HL-60 (cell line): ENCODE results near the gene WFDC8.

ENCODE experiments used
- DNase-seq, 2 experiments: peaks; one replicate each; pipeline ENCODE4 v3.0.0-alpha.2; 2010 to 2020; ENCODE audit warnings: low read depth in 1 of 2, low spot score in 1 of 2
- H3K27ac ChIP-seq: fragments of 250-450 bp; sonication (Bioruptor Pico); replicated peaks from 2 replicates; pipeline ENCODE4 v1.5.1; 2020; ENCODE audit warnings: mild to moderate bottlenecking, moderate library complexity
- H3K27me3 ChIP-seq: fragments of 250-450 bp; sonication (Bioruptor Pico); 2 replicates; pipeline ENCODE4 v1.5.1; 2021; ENCODE audit warnings: mild to moderate bottlenecking, moderate library complexity; ENCODE audit not compliant: insufficient read depth, poor library complexity, severe bottlenecking
- H3K4me3 ChIP-seq: replicated peaks from 2 replicates; pipeline ENCODE4 v1.5.1; 2011; ENCODE audit warnings: mild to moderate bottlenecking, control low read depth, low read length; ENCODE audit not compliant: insufficient read depth
- GABPA ChIP-seq: IDR thresholded peaks from 2 replicates; pipeline ENCODE4 v1.6.1; 2012; ENCODE audit warnings: low read depth
- POLR2AphosphoS5 ChIP-seq: IDR thresholded peaks from 2 replicates; pipeline ENCODE4 v1.6.1; 2012; ENCODE audit warnings: low read depth
- SPI1 ChIP-seq: IDR thresholded peaks from 2 replicates; pipeline ENCODE4 v1.6.1; 2012; ENCODE audit warnings: low read depth, mild to moderate bottlenecking, borderline replicate concordance
- TF ChIP-seq, protein P1 (sequence below): IDR thresholded peaks from one replicate; pipeline ENCODE4 v1.5.1; 2011; ENCODE audit warnings: low read length, control low read depth, inconsistent platforms; ENCODE audit not compliant: insufficient read depth
- TF ChIP-seq, protein P2 (sequence below): IDR thresholded peaks from 2 replicates; pipeline ENCODE4 v1.6.1; 2012; ENCODE audit warnings: low read depth; ENCODE audit not compliant: insufficient replicate concordance

WFDC8 gene

DNA sequence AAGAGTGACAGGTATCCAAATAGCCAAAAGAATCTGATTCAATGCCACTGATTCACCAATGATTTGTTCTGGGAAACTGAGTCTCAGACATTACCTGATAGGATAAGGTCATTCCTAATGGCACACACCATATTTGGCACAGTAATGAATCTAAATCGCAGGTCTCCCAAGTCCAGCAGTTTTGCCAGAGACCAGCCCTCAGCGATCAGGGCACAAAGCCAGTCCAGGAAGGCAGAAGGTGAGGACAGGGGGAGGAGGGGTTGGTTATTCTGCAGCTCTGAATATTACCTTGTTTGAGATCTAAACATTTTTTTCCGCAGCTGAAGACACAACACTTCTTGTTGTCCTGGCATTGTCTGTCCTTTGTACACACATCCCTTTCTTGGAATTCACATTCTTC lies 33.7 kb downstream of the WFDC8 start:
- TF ChIP-seq, protein P1, sequence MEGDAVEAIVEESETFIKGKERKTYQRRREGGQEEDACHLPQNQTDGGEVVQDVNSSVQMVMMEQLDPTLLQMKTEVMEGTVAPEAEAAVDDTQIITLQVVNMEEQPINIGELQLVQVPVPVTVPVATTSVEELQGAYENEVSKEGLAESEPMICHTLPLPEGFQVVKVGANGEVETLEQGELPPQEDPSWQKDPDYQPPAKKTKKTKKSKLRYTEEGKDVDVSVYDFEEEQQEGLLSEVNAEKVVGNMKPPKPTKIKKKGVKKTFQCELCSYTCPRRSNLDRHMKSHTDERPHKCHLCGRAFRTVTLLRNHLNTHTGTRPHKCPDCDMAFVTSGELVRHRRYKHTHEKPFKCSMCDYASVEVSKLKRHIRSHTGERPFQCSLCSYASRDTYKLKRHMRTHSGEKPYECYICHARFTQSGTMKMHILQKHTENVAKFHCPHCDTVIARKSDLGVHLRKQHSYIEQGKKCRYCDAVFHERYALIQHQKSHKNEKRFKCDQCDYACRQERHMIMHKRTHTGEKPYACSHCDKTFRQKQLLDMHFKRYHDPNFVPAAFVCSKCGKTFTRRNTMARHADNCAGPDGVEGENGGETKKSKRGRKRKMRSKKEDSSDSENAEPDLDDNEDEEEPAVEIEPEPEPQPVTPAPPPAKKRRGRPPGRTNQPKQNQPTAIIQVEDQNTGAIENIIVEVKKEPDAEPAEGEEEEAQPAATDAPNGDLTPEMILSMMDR: no peak
- TF ChIP-seq GABPA (no peak), SPI1 (no peak), POLR2AphosphoS5 (no peak)
- TF ChIP-seq, protein P2, sequence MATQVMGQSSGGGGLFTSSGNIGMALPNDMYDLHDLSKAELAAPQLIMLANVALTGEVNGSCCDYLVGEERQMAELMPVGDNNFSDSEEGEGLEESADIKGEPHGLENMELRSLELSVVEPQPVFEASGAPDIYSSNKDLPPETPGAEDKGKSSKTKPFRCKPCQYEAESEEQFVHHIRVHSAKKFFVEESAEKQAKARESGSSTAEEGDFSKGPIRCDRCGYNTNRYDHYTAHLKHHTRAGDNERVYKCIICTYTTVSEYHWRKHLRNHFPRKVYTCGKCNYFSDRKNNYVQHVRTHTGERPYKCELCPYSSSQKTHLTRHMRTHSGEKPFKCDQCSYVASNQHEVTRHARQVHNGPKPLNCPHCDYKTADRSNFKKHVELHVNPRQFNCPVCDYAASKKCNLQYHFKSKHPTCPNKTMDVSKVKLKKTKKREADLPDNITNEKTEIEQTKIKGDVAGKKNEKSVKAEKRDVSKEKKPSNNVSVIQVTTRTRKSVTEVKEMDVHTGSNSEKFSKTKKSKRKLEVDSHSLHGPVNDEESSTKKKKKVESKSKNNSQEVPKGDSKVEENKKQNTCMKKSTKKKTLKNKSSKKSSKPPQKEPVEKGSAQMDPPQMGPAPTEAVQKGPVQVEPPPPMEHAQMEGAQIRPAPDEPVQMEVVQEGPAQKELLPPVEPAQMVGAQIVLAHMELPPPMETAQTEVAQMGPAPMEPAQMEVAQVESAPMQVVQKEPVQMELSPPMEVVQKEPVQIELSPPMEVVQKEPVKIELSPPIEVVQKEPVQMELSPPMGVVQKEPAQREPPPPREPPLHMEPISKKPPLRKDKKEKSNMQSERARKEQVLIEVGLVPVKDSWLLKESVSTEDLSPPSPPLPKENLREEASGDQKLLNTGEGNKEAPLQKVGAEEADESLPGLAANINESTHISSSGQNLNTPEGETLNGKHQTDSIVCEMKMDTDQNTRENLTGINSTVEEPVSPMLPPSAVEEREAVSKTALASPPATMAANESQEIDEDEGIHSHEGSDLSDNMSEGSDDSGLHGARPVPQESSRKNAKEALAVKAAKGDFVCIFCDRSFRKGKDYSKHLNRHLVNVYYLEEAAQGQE: no peak
- DNase-seq: no peak
- H3K27me3 ChIP-seq: peaks cover 5% of the 10 kb centered on the region

DNA sequence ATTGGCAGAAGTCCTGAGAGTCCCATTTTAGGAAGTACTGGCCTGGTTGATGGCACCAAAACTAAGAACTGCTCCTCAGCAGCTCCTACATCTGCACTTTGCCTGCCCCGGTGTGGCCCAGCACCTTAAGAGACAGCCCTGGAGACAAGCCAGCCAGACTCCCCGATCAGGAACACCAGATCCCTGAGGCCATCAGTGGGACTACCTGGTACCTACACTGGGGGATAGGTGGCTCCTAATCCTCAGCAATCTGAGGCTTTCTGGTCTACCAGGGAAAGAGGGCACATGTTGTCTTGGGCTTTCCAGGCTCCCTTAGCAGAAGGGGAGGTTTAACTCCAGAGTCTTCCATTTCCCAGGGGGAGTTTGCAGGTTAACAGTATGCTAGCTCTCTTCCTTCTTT lies 39.7 kb downstream of the WFDC8 start, which contains the start of gene WFDC6:
Gene WFDC6 (minus strand): TSS at position 101 of the 400 bp plus-strand sequence. CDS start 75 bp downstream, at position 26.
- Histone ChIP-seq H3K27ac (no peak within 1 kb of the TSS), H3K4me3 (no peak within 1 kb of the TSS), H3K27me3 (peaks cover 9% of the 10 kb centered on the region)
- DNase-seq: no peak
- no peak for TF ChIP-seq SPI1
- TF ChIP-seq, protein P2: no peak
- TF ChIP-seq GABPA: no peak
- TF ChIP-seq, protein P1: no peak
- no peak for TF ChIP-seq POLR2AphosphoS5

More for the DNA sequence above, 33.7 kb downstream of the WFDC8 start:
- H3K4me3 ChIP-seq: no peak overlapping the region
- H3K27ac ChIP-seq: no peak overlapping the region

DNA sequence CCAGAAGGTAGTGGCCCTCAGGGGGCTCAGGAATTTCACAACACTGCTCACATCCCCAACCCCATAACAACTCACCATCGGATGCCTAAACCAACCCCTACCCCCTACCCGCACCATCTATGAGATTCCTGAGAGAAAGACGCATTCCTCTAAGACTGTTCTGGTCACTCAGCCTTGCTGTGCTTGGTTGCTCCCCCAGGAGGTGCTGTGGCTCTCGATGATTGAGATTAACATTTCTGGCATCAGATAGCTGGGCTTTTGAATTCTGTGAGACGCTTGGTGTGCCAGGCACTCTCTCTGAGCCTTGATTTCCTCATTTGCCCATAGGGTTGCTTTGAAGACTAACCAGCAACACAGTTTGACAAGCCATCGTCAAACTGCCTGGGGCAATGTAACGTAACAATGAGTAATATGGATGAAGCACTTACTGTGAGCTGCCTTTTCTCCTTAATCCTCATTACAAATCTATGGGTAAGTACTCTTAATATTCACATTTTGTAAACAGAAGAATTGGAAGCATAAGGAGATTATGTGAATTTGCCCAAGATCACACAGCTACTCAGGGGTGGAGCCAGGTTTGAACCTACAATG lies 40.8 kb downstream of the WFDC8 start:
- DNase-seq: no peak
- Histone ChIP-seq H3K4me3 (no peak overlapping the region), H3K27ac (no peak overlapping the region), H3K27me3 (peaks cover 7% of the 10 kb centered on the region)
- TF ChIP-seq, protein P2: no peak
- TF ChIP-seq GABPA (no peak), SPI1 (no peak), POLR2AphosphoS5 (no peak)
- TF ChIP-seq, protein P1: no peak
